RWPE1 (cell line): Measurements from ENCODE around the gene KAZN.

Experiments
- CTCF ChIA-PET: fragments of 350-600 bp; sonication (Branson Sonifier 250); formaldehyde crosslinking; extraction: SDS; loops from one replicate; lab custom pipeline; 2021; lab: Yijun Ruan, JAX
- POLR2A ChIA-PET: fragments of 400-600 bp; formaldehyde crosslinking; extraction: SDS; loops from one replicate; lab custom pipeline; 2020; ENCODE audit warnings: antibody characterized with exemption; ENCODE audit not compliant: low non-redundant PET; lab: Yijun Ruan, JAX
- DNase-seq: peaks from one replicate; pipeline ENCODE4 v3.0.0; 2012; ENCODE audit warnings: low spot score
- H3K27ac ChIP-seq: fragments of 450-650 bp; 2 replicates; pipeline ENCODE4 v1.5.1; 2017
- TF ChIP-seq, protein P1 (sequence below): fragments of 450-650 bp; conservative IDR thresholded peaks from 2 replicates; pipeline ENCODE4 v1.5.1; 2017; ENCODE audit warnings: low read depth, mild to moderate bottlenecking

The KAZN gene

GRCh38 chr1:14926229-14926628 is 327.7 kb downstream of the KAZN start:
- ChIA-PET POLR2A (no interaction called here), CTCF (interaction anchor here (0.7 to 1.5 kb wide), 2 partner anchors 121 to 232 kb away, joined by 4 to 7 read pairs; no protein-coding TSS in a partner anchor)
- DNase-seq, result no peak
- TF ChIP-seq, protein P1, sequence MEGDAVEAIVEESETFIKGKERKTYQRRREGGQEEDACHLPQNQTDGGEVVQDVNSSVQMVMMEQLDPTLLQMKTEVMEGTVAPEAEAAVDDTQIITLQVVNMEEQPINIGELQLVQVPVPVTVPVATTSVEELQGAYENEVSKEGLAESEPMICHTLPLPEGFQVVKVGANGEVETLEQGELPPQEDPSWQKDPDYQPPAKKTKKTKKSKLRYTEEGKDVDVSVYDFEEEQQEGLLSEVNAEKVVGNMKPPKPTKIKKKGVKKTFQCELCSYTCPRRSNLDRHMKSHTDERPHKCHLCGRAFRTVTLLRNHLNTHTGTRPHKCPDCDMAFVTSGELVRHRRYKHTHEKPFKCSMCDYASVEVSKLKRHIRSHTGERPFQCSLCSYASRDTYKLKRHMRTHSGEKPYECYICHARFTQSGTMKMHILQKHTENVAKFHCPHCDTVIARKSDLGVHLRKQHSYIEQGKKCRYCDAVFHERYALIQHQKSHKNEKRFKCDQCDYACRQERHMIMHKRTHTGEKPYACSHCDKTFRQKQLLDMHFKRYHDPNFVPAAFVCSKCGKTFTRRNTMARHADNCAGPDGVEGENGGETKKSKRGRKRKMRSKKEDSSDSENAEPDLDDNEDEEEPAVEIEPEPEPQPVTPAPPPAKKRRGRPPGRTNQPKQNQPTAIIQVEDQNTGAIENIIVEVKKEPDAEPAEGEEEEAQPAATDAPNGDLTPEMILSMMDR, result no peak
- H3K27ac ChIP-seq, result no peak overlapping the region

GRCh38 chr1:14926818-14927575 is 328.5 kb downstream of the KAZN start:
- H3K27ac ChIP-seq, result no peak overlapping the region
- TF ChIP-seq, protein P1, result no peak
- CTCF ChIA-PET, result interaction anchor here (0.7 to 1.5 kb wide), 2 partner anchors 120 to 232 kb away, joined by 4 to 7 read pairs; no protein-coding TSS in a partner anchor
- POLR2A ChIA-PET, result no interaction called here
- DNase-seq, result no peak

GRCh38 chr1:14928412-14928811 is 329.9 kb downstream of the KAZN start:
- ChIA-PET POLR2A (no interaction called here), CTCF (no interaction called here)
- no peak overlapping the region for H3K27ac ChIP-seq
- TF ChIP-seq, protein P1, result no peak
- no peak for DNase-seq

- ChIA-PET CTCF (interaction anchor here (0.7 kb wide), 1 partner anchor 116 kb away, joined by 3 read pairs; no protein-coding TSS in a partner anchor), POLR2A (no interaction called here)
Measured at GRCh38 chr1:14928886-14929546, 330.5 kb downstream of the KAZN start.

DNA sequence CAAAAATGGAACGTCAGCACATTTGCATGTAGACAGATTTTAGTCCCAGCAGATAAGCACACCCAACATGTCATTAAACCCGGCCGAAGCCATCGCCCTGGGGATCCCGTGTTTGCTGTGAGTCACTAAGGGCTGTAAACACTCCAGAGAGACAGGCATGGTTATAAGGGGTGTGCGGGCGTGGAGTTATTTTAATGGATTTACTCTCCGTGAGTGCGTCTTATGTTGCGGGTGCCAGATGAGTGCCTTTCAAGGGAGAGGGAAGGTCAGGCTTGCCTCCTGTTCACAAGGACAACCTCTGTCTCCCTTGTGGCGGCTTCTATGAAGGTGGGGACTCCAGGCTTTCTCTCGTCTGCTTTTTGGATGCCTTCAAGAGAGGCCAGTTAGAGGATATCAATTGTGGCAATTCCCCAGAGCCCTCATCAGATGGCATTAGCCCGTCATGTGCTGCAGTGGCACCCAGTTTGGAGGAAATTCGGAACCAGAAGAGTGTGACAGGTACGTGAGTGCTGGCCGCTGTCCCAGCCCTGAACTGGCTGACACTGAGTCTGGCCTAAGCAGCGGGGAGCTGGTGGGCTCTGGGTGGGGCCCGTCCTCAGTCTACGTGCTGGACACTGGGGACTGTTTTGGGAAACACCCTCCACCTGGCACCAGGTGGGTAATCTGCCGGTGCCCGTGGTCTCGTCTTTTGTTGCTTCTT is 331.2 kb downstream of the KAZN start:
- H3K27ac ChIP-seq, result no peak overlapping the region
- ChIA-PET POLR2A (no interaction called here), CTCF (interaction anchor here (0.5 to 0.7 kb wide), 3 partner anchors 116 to 360 kb away, joined by 3 read pairs; no protein-coding TSS in a partner anchor)
- TF ChIP-seq, protein P1, result no peak
- DNase-seq, result no peak

More at GRCh38 chr1:14928886-14929546, 330.5 kb downstream of the KAZN start:
- DNase-seq, result no peak
- H3K27ac ChIP-seq, result no peak overlapping the region
- TF ChIP-seq, protein P1, result no peak
